ENCODE data around the gene TDRD3. TPM values are rescaled to one million over a fixed set of nuclear protein-coding genes. Genes with fewer than 3 reads are reported as not detected.
A peak's percentile ranks its signal among the peaks of the same experiment; 100 is the strongest.

TDRD3 gene
- polyA plus RNA-seq, 1 experiment, result 3.9 TPM

DNA sequence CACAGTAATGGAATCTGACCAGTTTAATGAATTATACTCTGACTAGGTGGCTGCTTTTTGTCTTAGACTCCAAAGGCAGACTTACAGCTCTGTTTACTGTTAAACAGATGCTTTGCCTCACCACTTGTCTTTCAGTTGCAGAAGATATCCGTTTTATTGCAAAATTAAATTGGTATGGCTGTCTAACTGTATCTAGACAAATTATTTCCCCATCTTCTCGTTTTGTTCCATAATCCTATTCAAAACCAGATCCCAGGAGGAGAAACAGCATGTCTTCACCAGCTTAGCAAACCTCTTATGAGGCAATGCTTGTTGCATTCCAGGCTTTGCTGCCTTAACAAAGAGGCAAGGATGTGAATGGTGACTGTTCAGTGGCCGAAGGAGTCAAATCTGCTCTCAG, 215.6 kb downstream of the TDRD3 start:
- no peaks in the 10 kb centered on the region; the same call in 1 of the 2 replicates for H3K27me3 ChIP-seq (ENCODE audit: control insufficient read depth, insufficient read depth, low read length)
- TF ChIP-seq, protein P1, sequence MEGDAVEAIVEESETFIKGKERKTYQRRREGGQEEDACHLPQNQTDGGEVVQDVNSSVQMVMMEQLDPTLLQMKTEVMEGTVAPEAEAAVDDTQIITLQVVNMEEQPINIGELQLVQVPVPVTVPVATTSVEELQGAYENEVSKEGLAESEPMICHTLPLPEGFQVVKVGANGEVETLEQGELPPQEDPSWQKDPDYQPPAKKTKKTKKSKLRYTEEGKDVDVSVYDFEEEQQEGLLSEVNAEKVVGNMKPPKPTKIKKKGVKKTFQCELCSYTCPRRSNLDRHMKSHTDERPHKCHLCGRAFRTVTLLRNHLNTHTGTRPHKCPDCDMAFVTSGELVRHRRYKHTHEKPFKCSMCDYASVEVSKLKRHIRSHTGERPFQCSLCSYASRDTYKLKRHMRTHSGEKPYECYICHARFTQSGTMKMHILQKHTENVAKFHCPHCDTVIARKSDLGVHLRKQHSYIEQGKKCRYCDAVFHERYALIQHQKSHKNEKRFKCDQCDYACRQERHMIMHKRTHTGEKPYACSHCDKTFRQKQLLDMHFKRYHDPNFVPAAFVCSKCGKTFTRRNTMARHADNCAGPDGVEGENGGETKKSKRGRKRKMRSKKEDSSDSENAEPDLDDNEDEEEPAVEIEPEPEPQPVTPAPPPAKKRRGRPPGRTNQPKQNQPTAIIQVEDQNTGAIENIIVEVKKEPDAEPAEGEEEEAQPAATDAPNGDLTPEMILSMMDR (IDR thresholded peaks at IDR 0.05; ENCODE audit: insufficient read depth, low read depth, low read length), result no peak
- no peak overlapping the region for H3K4me3 ChIP-seq (ENCODE audit: low read depth, low read length)
- no peaks in the 10 kb centered on the region for H3K36me3 ChIP-seq (ENCODE audit: control insufficient read depth, insufficient read depth, low read length)
- ChIA-PET CTCF (interaction anchor here (0.9 to 1.2 kb wide), 2 partner anchors 15 to 44 kb away, joined by 3 to 4 read pairs; no protein-coding TSS in a partner anchor), POLR2A (no interaction called here)
- DNase-seq (ENCODE audit: low read depth), result no peak

DNA sequence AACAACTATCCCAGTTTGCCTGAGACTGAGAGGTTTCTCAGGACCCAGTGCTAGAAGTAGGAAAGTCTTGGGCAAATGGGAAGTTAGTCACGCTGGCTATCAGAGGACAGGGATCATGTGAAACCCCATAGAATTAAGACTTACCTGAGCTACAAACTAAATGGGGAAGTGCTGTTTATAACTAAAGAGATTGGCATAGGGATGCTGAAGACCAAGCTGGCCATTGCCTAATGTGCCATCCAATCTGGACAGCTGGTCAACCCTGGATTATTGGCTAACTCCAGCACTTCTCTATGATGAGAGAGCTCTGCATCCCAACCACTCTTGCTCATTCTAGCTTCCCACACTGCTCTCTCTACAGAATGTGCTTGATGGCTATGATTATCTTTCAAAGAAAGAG, 216.1 kb downstream of the TDRD3 start:
- no peaks in the 10 kb centered on the region; the same call in 1 of the 2 replicates for H3K27me3 ChIP-seq (ENCODE audit: control insufficient read depth, insufficient read depth, low read length)
- TF ChIP-seq, protein P1 (IDR thresholded peaks at IDR 0.05; ENCODE audit: insufficient read depth, low read depth, low read length), result no peak
- no peak for DNase-seq (ENCODE audit: low read depth)
- ChIA-PET CTCF (interaction anchor here (0.6 kb wide), 1 partner anchor 1447 kb away, joined by 4 read pairs; no protein-coding TSS in a partner anchor), POLR2A (no interaction called here)
- H3K36me3 ChIP-seq (ENCODE audit: control insufficient read depth, insufficient read depth, low read length), result no peaks in the 10 kb centered on the region
- H3K4me3 ChIP-seq (ENCODE audit: low read depth, low read length), result no peak overlapping the region

DNA sequence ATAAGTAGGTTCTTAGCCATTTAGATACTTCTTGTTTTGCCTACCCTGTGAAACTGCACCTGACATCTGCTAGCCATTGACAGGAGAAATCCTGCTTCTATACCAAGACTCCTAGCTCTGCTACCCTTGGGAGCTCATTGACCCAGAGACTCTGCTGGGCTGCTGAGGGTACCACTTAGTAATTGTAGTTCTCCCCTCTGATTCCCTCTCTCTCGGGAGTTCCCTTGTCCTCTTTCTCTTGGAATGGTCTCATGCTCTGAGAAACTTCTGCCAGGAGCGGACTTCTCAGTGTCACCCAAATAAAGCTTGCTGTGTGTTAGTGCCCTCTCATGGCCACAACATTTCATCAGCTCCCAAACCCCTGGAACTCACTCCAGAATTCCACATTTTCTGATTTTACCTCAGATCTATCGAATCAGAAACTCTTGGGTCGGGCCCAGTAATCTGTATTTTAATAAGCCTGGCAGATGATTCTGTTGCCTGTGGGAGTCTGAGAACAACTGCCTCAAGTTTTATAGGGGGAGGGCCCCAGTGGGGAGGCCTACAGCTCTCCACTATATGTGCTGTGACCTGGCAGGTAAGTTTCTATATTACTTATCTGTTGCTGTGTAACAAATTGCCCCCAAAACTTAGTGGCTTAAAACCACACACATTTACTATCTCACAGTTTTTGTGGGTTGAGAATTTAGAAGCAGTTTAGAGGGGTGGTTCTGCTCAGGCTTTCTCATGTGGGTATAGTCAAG, 221.1 kb downstream of the TDRD3 start:
- CTCF ChIA-PET, result interaction anchor here (0.8 to 1.8 kb wide), 7 partner anchors 10 to 170 kb away, joined by 3 to 7 read pairs (median 5); no protein-coding TSS in a partner anchor
- Histone ChIP-seq H3K4me3 (ENCODE audit: low read depth, low read length) (no peak overlapping the region), H3K36me3 (ENCODE audit: control insufficient read depth, insufficient read depth, low read length) (no peaks in the 10 kb centered on the region), H3K27me3 (ENCODE audit: control insufficient read depth, insufficient read depth, low read length) (no peaks in the 10 kb centered on the region; the same call in 1 of the 2 replicates)
- DNase-seq (ENCODE audit: low read depth), result no peak
- TF ChIP-seq, protein P1 (IDR thresholded peaks at IDR 0.05; ENCODE audit: insufficient read depth, low read depth, low read length), result peak; percentile 37
- POLR2A ChIA-PET, result no interaction called here

DNA sequence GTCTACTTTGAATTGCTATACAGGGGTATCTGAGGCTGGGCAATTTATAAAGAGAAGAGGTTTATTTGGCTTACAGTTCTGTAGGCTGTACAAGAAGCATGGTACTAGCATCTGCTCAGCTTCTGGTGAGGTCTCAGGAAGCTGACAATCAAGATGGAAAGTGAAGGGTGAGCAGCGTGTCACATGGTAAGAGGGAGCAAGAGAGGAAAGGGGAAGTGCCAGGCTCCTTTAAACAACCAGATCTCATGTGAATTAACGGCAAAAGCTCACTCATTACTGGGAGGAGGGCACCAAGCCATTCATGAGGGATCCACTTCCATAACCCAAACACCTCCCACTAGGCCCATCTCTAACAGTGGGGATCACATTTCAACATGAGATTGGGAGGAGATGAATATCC, 222.4 kb downstream of the TDRD3 start:
- H3K4me3 ChIP-seq (ENCODE audit: low read depth, low read length), result no peak overlapping the region
- POLR2A ChIA-PET, result no interaction called here
- TF ChIP-seq, protein P1 (IDR thresholded peaks at IDR 0.05; ENCODE audit: insufficient read depth, low read depth, low read length), result no peak
- H3K36me3 ChIP-seq (ENCODE audit: control insufficient read depth, insufficient read depth, low read length), result no peaks in the 10 kb centered on the region
- H3K27me3 ChIP-seq (ENCODE audit: control insufficient read depth, insufficient read depth, low read length), result no peaks in the 10 kb centered on the region; the same call in 1 of the 2 replicates
- DNase-seq (ENCODE audit: low read depth), result no peak
- CTCF ChIA-PET, result no interaction called here

DNA sequence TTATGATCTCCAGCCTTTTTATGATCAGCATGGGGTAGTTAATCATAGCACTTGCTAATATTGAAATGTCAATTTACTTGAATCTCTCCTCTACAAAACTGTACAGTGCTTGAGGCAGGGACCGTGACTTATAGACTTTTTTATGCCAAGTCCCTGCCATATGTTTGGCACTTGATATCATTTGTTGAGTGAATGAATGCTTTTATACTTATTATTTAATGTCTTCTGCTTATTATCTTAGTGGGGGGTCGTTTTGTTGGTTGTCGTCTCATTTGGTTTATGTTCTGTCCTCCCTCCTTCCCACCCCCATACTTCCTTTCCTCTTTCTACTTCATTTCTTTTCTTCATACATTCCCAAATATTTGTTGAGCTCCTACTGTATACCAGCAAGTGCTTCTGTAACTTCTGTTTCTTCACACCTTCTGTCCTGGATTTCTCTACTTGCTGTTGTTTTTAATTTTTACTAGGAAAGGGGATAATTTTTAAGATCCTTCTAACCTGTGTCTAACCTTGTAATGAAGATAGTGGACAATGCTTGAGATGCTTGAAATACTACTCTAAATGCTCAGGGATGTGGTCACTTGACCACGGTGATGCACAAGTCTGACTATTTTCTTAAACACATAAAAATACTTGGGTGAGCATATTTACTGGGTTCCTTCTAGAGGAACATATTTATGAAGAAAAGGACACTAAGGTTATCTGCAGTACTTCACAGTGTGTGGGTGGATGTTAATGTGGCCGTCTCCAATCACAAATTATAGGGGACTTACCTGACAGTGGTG, 223.8 kb downstream of the TDRD3 start:
- POLR2A ChIA-PET, result no interaction called here
- CTCF ChIA-PET, result no interaction called here
- no peak for DNase-seq (ENCODE audit: low read depth)
- Histone ChIP-seq H3K27me3 (ENCODE audit: control insufficient read depth, insufficient read depth, low read length) (no peaks in the 10 kb centered on the region), H3K4me3 (ENCODE audit: low read depth, low read length) (no peak overlapping the region), H3K36me3 (ENCODE audit: control insufficient read depth, insufficient read depth, low read length) (no peaks in the 10 kb centered on the region)
- TF ChIP-seq, protein P1 (IDR thresholded peaks at IDR 0.05; ENCODE audit: insufficient read depth, low read depth, low read length), result no peak

Measured in BJ (cell line).